Keratinocyte (primary cell): ENCODE measurements around the gene RBPJL. TPM values are rescaled to one million over a fixed set of nuclear protein-coding genes. Genes with fewer than 3 reads are reported as not detected.

ENCODE experiments used
- DNase-seq: peaks from one replicate; pipeline ENCODE4 v3.0.0-alpha.2; 2011; ENCODE audit warnings: low read depth, missing footprints, low spot score
- FAIRE-seq: peaks from 2 replicates; lab custom pipeline; 2011; peaks lifted over from hg19 to GRCh38; lab: Jason Lieb, UNC
- H2AFZ ChIP-seq: 2 replicates; pipeline ENCODE4 v1.6.0; 2012; ENCODE audit warnings: low read length, control low read depth, inconsistent platforms; ENCODE audit not compliant: control insufficient read depth
- H3K27ac ChIP-seq: 2 replicates; pipeline ENCODE4 v1.5.1; 2011; ENCODE audit warnings: low read length; ENCODE audit not compliant: control insufficient read depth, insufficient read depth
- H3K27me3 ChIP-seq: 3 replicates; pipeline ENCODE4 v1.6.0; 2011; ENCODE audit warnings: low read length; ENCODE audit not compliant: control insufficient read depth, insufficient read depth; ENCODE audit errors: extremely low read depth
- H3K36me3 ChIP-seq, 2 experiments: 2 replicates in 1 of 2; 3 replicates in 1 of 2; pipeline ENCODE4 v1.5.1; 2011; ENCODE audit warnings: low read length in 2 of 2, mild to moderate bottlenecking in 1 of 2; ENCODE audit not compliant: control insufficient read depth in 2 of 2, insufficient read depth in 2 of 2; ENCODE audit errors: extremely low read depth in 1 of 2
- H3K4me1 ChIP-seq: 3 replicates; pipeline ENCODE4 v1.5.1; 2011; ENCODE audit warnings: low read length; ENCODE audit not compliant: control insufficient read depth, insufficient read depth; ENCODE audit errors: extremely low read depth
- H3K4me2 ChIP-seq: 3 replicates; pipeline ENCODE4 v1.6.0; 2011; ENCODE audit warnings: low read depth, low read length; ENCODE audit not compliant: control insufficient read depth, insufficient read depth; ENCODE audit errors: extremely low read depth
- H3K4me3 ChIP-seq, 3 experiments: fragments of 200-600 bp in 1 of 3; sonication (generic) in 1 of 3; 2 replicates in 2 of 3; 3 replicates in 1 of 3; pipeline ENCODE4 v1.5.1; 2011 to 2016; ENCODE audit warnings: low read length in 3 of 3, mild to moderate bottlenecking in 3 of 3, control low read depth in 2 of 3, inconsistent platforms in 1 of 3, low read depth in 1 of 3, mixed read lengths in 1 of 3, mixed run types in 1 of 3, moderate library complexity in 1 of 3; ENCODE audit not compliant: control insufficient read depth in 2 of 3, insufficient read depth in 2 of 3; ENCODE audit errors: extremely low read depth in 1 of 3
- H3K79me2 ChIP-seq: 2 replicates; pipeline ENCODE4 v1.6.0; 2012; ENCODE audit warnings: low read length; ENCODE audit not compliant: control insufficient read depth, insufficient read depth
- H3K9ac ChIP-seq: 3 replicates; pipeline ENCODE4 v1.6.0; 2011; ENCODE audit warnings: low read length; ENCODE audit not compliant: control insufficient read depth, insufficient read depth; ENCODE audit errors: extremely low read depth
- H3K9me1 ChIP-seq: 3 replicates; pipeline ENCODE4 v1.6.0; 2011; ENCODE audit warnings: low read length; ENCODE audit not compliant: control insufficient read depth, insufficient read depth; ENCODE audit errors: extremely low read depth
- H3K9me3 ChIP-seq: 2 replicates; pipeline ENCODE4 v1.5.1; 2012; ENCODE audit warnings: low read depth, low read length; ENCODE audit not compliant: control insufficient read depth
- H4K20me1 ChIP-seq: 3 replicates; pipeline ENCODE4 v1.6.0; 2011; ENCODE audit warnings: low read length; ENCODE audit not compliant: control insufficient read depth, insufficient read depth; ENCODE audit errors: extremely low read depth
- CTCF ChIP-seq, 3 experiments: IDR thresholded peaks in 1 of 3; conservative IDR thresholded peaks in 1 of 3; optimal IDR thresholded peaks in 1 of 3; 2 replicates in 2 of 3; 3 replicates in 1 of 3; pipeline versions ENCODE3 to v1.5.1; 2011; ENCODE audit warnings: low read length in 3 of 3, mild to moderate bottlenecking in 3 of 3, moderate library complexity in 2 of 3, control low read depth in 1 of 3, inconsistent platforms in 1 of 3; ENCODE audit not compliant: insufficient read depth in 2 of 3; ENCODE audit errors: extremely low read depth in 1 of 3
- EZH2 ChIP-seq: IDR thresholded peaks from one replicate; pipeline ENCODE4 v1.6.1; 2012; ENCODE audit warnings: inconsistent platforms, mild to moderate bottlenecking, low read length, moderate library complexity
- dilution Hi-C: fragments of 300-500 bp; cut with MboI; formaldehyde crosslinking; loops from one replicate; pipeline ENCODE4 v1.7.0; 2020; ENCODE audit warnings: low sequenced_read_pairs; ENCODE audit not compliant: extremely low pct_ligation_motif_present
- polyA plus RNA-seq, 5 experiments: library from polyadenylated mRNA; depleted of rRNA in 3 of 5; stranded (reverse) in 3 of 5; stranded (forward) in 1 of 5; unstranded in 1 of 5; fragments of >200 nt; gene quantifications; 1 replicate in 1 of 5; 2 replicates in 3 of 5; 3 replicates in 1 of 5; pipeline versions ENCODE4 v1.2.1 to v1.2.3, GENCODE V29; 2011 to 2012; ENCODE audit warnings: missing spikeins in 2 of 5, low read depth in 1 of 5, low replicate concordance in 1 of 5

Gene RBPJL
- polyA plus RNA-seq, 1 donor (not counting 4 experiments of a cell fraction or from before 2014, with no cell fraction given): not detected

- Histone ChIP-seq H3K27me3 (no peaks in the 10 kb centered on the region), H3K4me3 (peak overlapping the region in 2 of 3 experiments; percentile 99 to 100), H4K20me1 (peaks cover 8% of the 10 kb centered on the region), H3K27ac (peak overlapping the region; percentile 98), H3K4me1 (peaks cover 89% of the 10 kb centered on the region), H3K79me2 (peaks cover 97% of the 10 kb centered on the region), H3K9me1 (peaks cover 4% of the 10 kb centered on the region), H3K9ac (peak overlapping the region; percentile 99), H2AFZ (no peak overlapping the region), H3K36me3 (peaks cover 11 to 41% of the 10 kb centered on the region in 2 experiments), H3K9me3 (no peaks in the 10 kb centered on the region), H3K4me2 (peak overlapping the region; percentile 77)
- DNase-seq (no peak), FAIRE-seq (no peak)
- dilution Hi-C loops: no loop called here
- TF ChIP-seq EZH2 (no peak), CTCF (optimal IDR thresholded peaks at IDR 0.05 in 1 of 3, IDR thresholded peaks at IDR 0.05 in 1 of 3, conservative IDR thresholded peaks at IDR 0.05 in 1 of 3; ENCODE audit: extremely low read depth in 1 of 3, insufficient read depth in 2 of 3, low read length in 3 of 3) (no peak)
These were observed 36.4 kb downstream of the RBPJL start for GRCh38 chr20:45342855-45343531.

- H3K4me1 ChIP-seq: peaks cover 84% of the 10 kb centered on the region
- H3K27me3 ChIP-seq: no peaks in the 10 kb centered on the region
- H3K4me3 ChIP-seq: peak overlapping the region; percentile 17 to 100 (median 99)
- peak overlapping the region; percentile 98 for H3K27ac ChIP-seq
- no peaks in the 10 kb centered on the region for H3K9me3 ChIP-seq
- dilution Hi-C loops: no loop called here
- no peak for FAIRE-seq
- peaks cover 11 to 35% of the 10 kb centered on the region in 2 experiments for H3K36me3 ChIP-seq
- no peak for TF ChIP-seq EZH2
- TF ChIP-seq CTCF (optimal IDR thresholded peaks at IDR 0.05 in 1 of 3, IDR thresholded peaks at IDR 0.05 in 1 of 3, conservative IDR thresholded peaks at IDR 0.05 in 1 of 3; ENCODE audit: extremely low read depth in 1 of 3, insufficient read depth in 2 of 3, low read length in 3 of 3): no peak
- peaks cover 8% of the 10 kb centered on the region for H4K20me1 ChIP-seq
- peaks cover 2% of the 10 kb centered on the region for H3K9me1 ChIP-seq
- peaks cover 94% of the 10 kb centered on the region for H3K79me2 ChIP-seq
- no peak for DNase-seq
- H3K4me2 ChIP-seq: peak overlapping the region; percentile 77
- H3K9ac ChIP-seq: peak overlapping the region; percentile 99
- no peak overlapping the region for H2AFZ ChIP-seq
These were observed 37.0 kb downstream of the RBPJL start for GRCh38 chr20:45343532-45344167.
